ENCODE measurements around the gene UBE3B. TPM values are rescaled to one million over a fixed set of nuclear protein-coding genes. Genes with fewer than 3 reads are reported as not detected.

Gene UBE3B
- total RNA-seq, 4 donors from 2014 or later, result 34.4 to 73.0 (median 71.6) TPM

DNA sequence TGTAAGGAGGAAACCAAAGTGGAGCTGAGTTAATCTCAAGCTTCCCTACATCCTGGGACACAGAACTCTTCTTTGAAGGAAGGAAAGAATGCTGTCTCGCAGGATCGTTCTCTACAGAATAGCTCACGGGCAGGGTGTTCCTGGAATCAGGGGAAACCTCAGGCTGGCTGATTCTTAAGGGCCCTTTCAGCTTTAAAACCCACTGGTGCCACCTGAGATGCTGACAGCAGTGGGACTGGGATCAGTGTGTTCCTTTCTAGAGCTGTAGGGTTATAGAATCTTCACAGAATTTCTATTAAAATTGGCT lies 47.8 kb downstream of the UBE3B start:
- Histone ChIP-seq H3K36me3 (peaks cover 0 to 48% (median 3%) of the 10 kb centered on the region in 4 donors), H3K9me3 (no peaks in the 10 kb centered on the region), H3K27me3 (no peaks in the 10 kb centered on the region), H3K27ac (no peak overlapping the region), H3K4me1 (no peaks in the 10 kb centered on the region), H3K4me3 (no peak overlapping the region)
- DNase-seq, result no peak
- 81% methylated on average over 3 of the region's 3 CpGs; no CpG with 5 or more reads in 1 of the 2 donors for WGBS, 2 donors (ENCODE audit: low coverage in 1 of 2)
- in situ Hi-C loops (cut with MboI; ENCODE audit: low pct_ligation_motif_present in 1 of 4, low pct_unique_long_range_greater_than_20kb in 1 of 4, low sequenced_read_pairs in 3 of 4) (no loop called here), intact Hi-C loops (cut with DNase I; ENCODE audit: low total_unique reads) (no loop called here)
- TF ChIP-seq, protein P1, sequence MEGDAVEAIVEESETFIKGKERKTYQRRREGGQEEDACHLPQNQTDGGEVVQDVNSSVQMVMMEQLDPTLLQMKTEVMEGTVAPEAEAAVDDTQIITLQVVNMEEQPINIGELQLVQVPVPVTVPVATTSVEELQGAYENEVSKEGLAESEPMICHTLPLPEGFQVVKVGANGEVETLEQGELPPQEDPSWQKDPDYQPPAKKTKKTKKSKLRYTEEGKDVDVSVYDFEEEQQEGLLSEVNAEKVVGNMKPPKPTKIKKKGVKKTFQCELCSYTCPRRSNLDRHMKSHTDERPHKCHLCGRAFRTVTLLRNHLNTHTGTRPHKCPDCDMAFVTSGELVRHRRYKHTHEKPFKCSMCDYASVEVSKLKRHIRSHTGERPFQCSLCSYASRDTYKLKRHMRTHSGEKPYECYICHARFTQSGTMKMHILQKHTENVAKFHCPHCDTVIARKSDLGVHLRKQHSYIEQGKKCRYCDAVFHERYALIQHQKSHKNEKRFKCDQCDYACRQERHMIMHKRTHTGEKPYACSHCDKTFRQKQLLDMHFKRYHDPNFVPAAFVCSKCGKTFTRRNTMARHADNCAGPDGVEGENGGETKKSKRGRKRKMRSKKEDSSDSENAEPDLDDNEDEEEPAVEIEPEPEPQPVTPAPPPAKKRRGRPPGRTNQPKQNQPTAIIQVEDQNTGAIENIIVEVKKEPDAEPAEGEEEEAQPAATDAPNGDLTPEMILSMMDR (IDR thresholded peaks at IDR 0.05), result no peak
- no peak for TF ChIP-seq EP300 (IDR thresholded peaks at IDR 0.05; ENCODE audit: low read depth)
- no peak for TF ChIP-seq POLR2AphosphoS5 (IDR thresholded peaks at IDR 0.05)
- TF ChIP-seq POLR2A (IDR thresholded peaks at IDR 0.05), result no peak

DNA sequence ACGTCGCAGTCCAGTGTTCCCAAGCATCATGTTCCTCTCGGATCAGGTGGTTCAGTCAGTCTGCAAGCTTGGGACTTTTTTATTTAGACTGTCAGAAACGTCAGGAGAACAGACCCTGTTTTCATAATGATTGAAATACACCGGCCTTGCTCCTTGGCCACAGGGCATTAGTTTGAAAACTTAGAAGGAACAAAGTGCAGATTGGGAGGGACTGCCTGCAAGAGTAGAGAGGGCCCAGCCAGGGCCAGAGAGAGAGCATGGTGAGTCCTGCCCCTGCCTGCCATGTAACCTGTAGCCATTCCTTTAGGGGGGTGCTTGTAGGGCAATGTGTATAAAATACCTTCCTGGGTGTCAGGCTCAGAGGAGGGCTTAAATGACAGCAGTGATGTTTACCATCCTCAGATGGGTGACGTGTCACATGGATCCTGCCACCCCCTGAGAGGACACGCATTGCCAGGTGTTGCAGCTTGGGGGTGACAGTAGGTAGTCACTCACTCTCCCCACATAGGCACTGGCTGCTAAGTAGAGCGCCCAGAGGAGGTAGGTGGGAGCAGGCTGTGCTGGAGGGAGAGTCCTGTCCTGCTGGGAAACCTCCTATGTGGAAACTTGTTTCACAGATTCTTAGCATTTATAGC lies 50.2 kb downstream of the UBE3B start:
- 81 to 91% methylated on average over 3 to 8 of the region's 8 CpGs for WGBS, 2 donors (ENCODE audit: low coverage in 1 of 2)
- intact Hi-C loops (cut with DNase I; ENCODE audit: low total_unique reads) (no loop called here), in situ Hi-C loops (cut with MboI; ENCODE audit: low pct_ligation_motif_present in 1 of 4, low pct_unique_long_range_greater_than_20kb in 1 of 4, low sequenced_read_pairs in 3 of 4) (no loop called here)
- DNase-seq, result no peak
- TF ChIP-seq, protein P1 (IDR thresholded peaks at IDR 0.05), result no peak
- no peak for TF ChIP-seq POLR2AphosphoS5 (IDR thresholded peaks at IDR 0.05)
- TF ChIP-seq EP300 (IDR thresholded peaks at IDR 0.05; ENCODE audit: low read depth), result no peak
- TF ChIP-seq POLR2A (IDR thresholded peaks at IDR 0.05), result no peak
- H3K27me3 ChIP-seq, result no peaks in the 10 kb centered on the region
- no peaks in the 10 kb centered on the region for H3K4me1 ChIP-seq
- H3K36me3 ChIP-seq, result peaks cover 0 to 36% (median 4%) of the 10 kb centered on the region in 4 donors
- H3K27ac ChIP-seq, result no peak overlapping the region
- no peak overlapping the region for H3K4me3 ChIP-seq
- H3K9me3 ChIP-seq, result no peaks in the 10 kb centered on the region

DNA sequence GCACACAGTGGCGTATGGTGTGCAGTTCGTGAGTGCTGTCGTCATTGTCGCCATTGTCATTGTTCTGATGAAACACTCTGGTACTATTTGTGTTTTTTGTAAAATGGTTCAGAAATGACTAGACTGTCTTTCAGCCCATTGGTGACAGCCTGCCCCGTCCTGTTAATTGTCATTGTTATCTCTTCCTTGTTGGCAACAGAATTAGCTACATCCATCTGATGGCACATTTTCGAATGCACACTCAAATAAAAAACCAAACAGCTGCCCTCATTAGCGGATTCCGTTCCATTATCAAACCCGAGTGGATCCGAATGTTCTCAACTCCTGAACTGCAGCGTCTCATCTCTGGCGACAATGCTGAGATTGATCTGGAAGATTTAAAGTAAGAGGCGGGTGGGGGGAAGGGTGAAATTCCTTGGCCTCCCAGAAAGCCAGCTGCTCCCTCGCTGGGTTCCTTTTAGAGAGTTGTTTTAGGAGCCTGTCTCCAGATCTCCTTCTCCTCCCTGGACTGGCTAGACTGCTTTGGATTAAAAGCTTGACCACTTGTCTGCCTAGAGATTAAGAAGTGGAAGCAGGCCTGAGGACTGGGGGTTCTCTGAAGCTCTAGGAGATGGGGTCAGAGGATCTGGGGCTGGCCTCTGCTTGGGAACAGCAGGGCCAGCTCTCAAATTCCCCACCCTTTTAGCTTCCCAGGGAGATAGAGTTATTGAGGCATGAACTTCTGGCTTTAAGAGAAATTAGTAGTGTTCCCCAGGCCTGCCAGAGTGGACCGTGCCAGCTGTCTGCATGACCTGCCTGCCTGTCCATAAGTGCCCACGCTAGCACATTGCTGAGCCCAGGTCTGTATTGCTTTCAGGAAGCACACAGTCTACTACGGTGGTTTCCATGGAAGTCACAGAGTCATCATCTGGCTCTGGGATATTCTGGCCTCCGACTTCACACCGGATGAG lies 52.5 kb downstream of the UBE3B start:
- TF ChIP-seq EP300 (IDR thresholded peaks at IDR 0.05; ENCODE audit: low read depth) (no peak), POLR2AphosphoS5 (IDR thresholded peaks at IDR 0.05) (no peak), POLR2A (IDR thresholded peaks at IDR 0.05) (no peak)
- TF ChIP-seq, protein P1 (IDR thresholded peaks at IDR 0.05), result no peak
- intact Hi-C loops (cut with DNase I; ENCODE audit: low total_unique reads) (no loop called here), in situ Hi-C loops (cut with MboI; ENCODE audit: low pct_ligation_motif_present in 1 of 4, low pct_unique_long_range_greater_than_20kb in 1 of 4, low sequenced_read_pairs in 3 of 4) (no loop called here)
- no peak overlapping the region for H3K27ac ChIP-seq
- WGBS, 2 donors (ENCODE audit: low coverage in 1 of 2), result 62 to 81% methylated on average over 7 to 19 of the region's 19 CpGs
- no peak for DNase-seq
- no peaks in the 10 kb centered on the region for H3K27me3 ChIP-seq
- no peaks in the 10 kb centered on the region for H3K4me1 ChIP-seq
- peaks cover 0 to 19% (median 8%) of the 10 kb centered on the region in 4 donors for H3K36me3 ChIP-seq
- H3K9me3 ChIP-seq, result no peaks in the 10 kb centered on the region
- no peak overlapping the region for H3K4me3 ChIP-seq

DNA sequence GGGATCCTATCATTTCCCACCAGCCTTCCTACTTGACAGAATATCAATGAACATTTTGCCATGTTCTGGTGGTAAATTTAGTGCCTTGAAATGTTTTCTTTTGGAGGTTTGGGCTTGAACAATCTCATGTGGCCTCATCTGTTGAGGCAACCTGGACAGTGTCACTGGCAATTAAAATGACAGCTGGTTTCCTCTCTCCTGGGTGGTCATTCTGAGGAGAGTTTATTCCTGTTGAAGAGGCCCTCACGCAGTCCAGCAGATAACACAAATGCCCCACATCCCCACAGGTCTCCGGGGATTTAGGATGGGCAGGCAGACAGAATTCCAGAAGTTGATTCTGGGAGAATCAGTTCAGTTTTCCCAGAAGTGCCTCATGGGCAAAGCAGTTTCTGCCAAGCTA lies 54.0 kb downstream of the UBE3B start:
- H3K36me3 ChIP-seq, result peaks cover 0 to 20% (median 8%) of the 10 kb centered on the region in 4 donors
- H3K27ac ChIP-seq, result no peak overlapping the region
- no peak for DNase-seq
- no peak overlapping the region for H3K4me3 ChIP-seq
- intact Hi-C loops (cut with DNase I; ENCODE audit: low total_unique reads) (no loop called here), in situ Hi-C loops (cut with MboI; ENCODE audit: low pct_ligation_motif_present in 1 of 4, low pct_unique_long_range_greater_than_20kb in 1 of 4, low sequenced_read_pairs in 3 of 4) (no loop called here)
- WGBS, 2 donors (ENCODE audit: low coverage in 1 of 2), result 78% methylated on average over 2 of the region's 2 CpGs; no CpG with 5 or more reads in 1 of the 2 donors
- H3K9me3 ChIP-seq, result no peaks in the 10 kb centered on the region
- no peaks in the 10 kb centered on the region for H3K27me3 ChIP-seq
- TF ChIP-seq POLR2AphosphoS5 (IDR thresholded peaks at IDR 0.05) (no peak), EP300 (IDR thresholded peaks at IDR 0.05; ENCODE audit: low read depth) (no peak), POLR2A (IDR thresholded peaks at IDR 0.05) (no peak)
- TF ChIP-seq, protein P1 (IDR thresholded peaks at IDR 0.05), result no peak
- no peaks in the 10 kb centered on the region for H3K4me1 ChIP-seq
